ENCODE measurements around the gene ZNF606.

Gene ZNF606

GRCh38 chr19:58002384-58003173 lies at the start of gene ZNF606:
Gene ZNF606, minus strand, starts transcription at chr19:58002820. Its CDS starts 1,501 bp downstream, at chr19:58001319.
- H3K27me3 ChIP-seq (ENCODE audit: control insufficient read depth in 2 of 2, insufficient read depth in 2 of 2, low read length in 2 of 2): no peaks in the 10 kb centered on the region
- peak within 1 kb of the TSS; percentile 88 to 89 for H3K27ac ChIP-seq (ENCODE audit: low read depth in 2 of 2, low read length in 2 of 2)
- H3K9ac ChIP-seq (ENCODE audit: low read depth in 1 of 2, low read length in 2 of 2): peak within 1 kb of the TSS; percentile 88 to 94
- H3K4me1 ChIP-seq (ENCODE audit: control insufficient read depth in 2 of 2, insufficient read depth in 2 of 2, low read length in 2 of 2): peaks cover 6 to 11% of the 10 kb centered on the region in 2 donors
- peak within 1 kb of the TSS; percentile 87 to 91 for H3K4me3 ChIP-seq (ENCODE audit: low read length in 2 of 2)
- H3K9me3 ChIP-seq (ENCODE audit: control insufficient read depth in 2 of 2, low read length in 2 of 2): peaks cover 19 to 24% of the 10 kb centered on the region in 2 donors
- peaks cover 35 to 37% of the 10 kb centered on the region in 2 donors for H3K36me3 ChIP-seq (ENCODE audit: control insufficient read depth in 2 of 2, insufficient read depth in 2 of 2, low read length in 2 of 2)

- Histone ChIP-seq H3K9me3 (ENCODE audit: control insufficient read depth in 2 of 2, low read length in 2 of 2) (peaks cover 0 to 7% of the 10 kb centered on the region in 2 donors), H3K27me3 (ENCODE audit: control insufficient read depth in 2 of 2, insufficient read depth in 2 of 2, low read length in 2 of 2) (no peaks in the 10 kb centered on the region), H3K9ac (ENCODE audit: low read depth in 1 of 2, low read length in 2 of 2) (no peak overlapping the region), H3K36me3 (ENCODE audit: control insufficient read depth in 2 of 2, insufficient read depth in 2 of 2, low read length in 2 of 2) (no peaks in the 10 kb centered on the region), H3K4me3 (ENCODE audit: low read length in 2 of 2) (no peak overlapping the region), H3K27ac (ENCODE audit: low read depth in 2 of 2, low read length in 2 of 2) (no peak overlapping the region), H3K4me1 (ENCODE audit: control insufficient read depth in 2 of 2, insufficient read depth in 2 of 2, low read length in 2 of 2) (no peaks in the 10 kb centered on the region)
Measured at GRCh38 chr19:58052256-58052655, 49.6 kb upstream of the ZNF606 start.

GRCh38 chr19:58047672-58048071 lies 45.1 kb upstream of the ZNF606 start:
- no peaks in the 10 kb centered on the region for H3K36me3 ChIP-seq (ENCODE audit: control insufficient read depth in 2 of 2, insufficient read depth in 2 of 2, low read length in 2 of 2)
- no peak overlapping the region for H3K4me3 ChIP-seq (ENCODE audit: low read length in 2 of 2)
- H3K27me3 ChIP-seq (ENCODE audit: control insufficient read depth in 2 of 2, insufficient read depth in 2 of 2, low read length in 2 of 2): no peaks in the 10 kb centered on the region
- no peak overlapping the region for H3K27ac ChIP-seq (ENCODE audit: low read depth in 2 of 2, low read length in 2 of 2)
- H3K9me3 ChIP-seq (ENCODE audit: control insufficient read depth in 2 of 2, low read length in 2 of 2): peaks cover 2 to 17% of the 10 kb centered on the region in 2 donors
- H3K9ac ChIP-seq (ENCODE audit: low read depth in 1 of 2, low read length in 2 of 2): no peak overlapping the region
- H3K4me1 ChIP-seq (ENCODE audit: control insufficient read depth in 2 of 2, insufficient read depth in 2 of 2, low read length in 2 of 2): no peaks in the 10 kb centered on the region

- H3K4me3 ChIP-seq (ENCODE audit: low read length in 2 of 2): no peak overlapping the region
- H3K27ac ChIP-seq (ENCODE audit: low read depth in 2 of 2, low read length in 2 of 2): no peak overlapping the region
- H3K27me3 ChIP-seq (ENCODE audit: control insufficient read depth in 2 of 2, insufficient read depth in 2 of 2, low read length in 2 of 2): no peaks in the 10 kb centered on the region
- H3K36me3 ChIP-seq (ENCODE audit: control insufficient read depth in 2 of 2, insufficient read depth in 2 of 2, low read length in 2 of 2): no peaks in the 10 kb centered on the region
- no peak overlapping the region for H3K9ac ChIP-seq (ENCODE audit: low read depth in 1 of 2, low read length in 2 of 2)
- H3K9me3 ChIP-seq (ENCODE audit: control insufficient read depth in 2 of 2, low read length in 2 of 2): peaks cover 2 to 14% of the 10 kb centered on the region in 2 donors
- no peaks in the 10 kb centered on the region for H3K4me1 ChIP-seq (ENCODE audit: control insufficient read depth in 2 of 2, insufficient read depth in 2 of 2, low read length in 2 of 2)
Measured at GRCh38 chr19:58046856-58047255, 44.2 kb upstream of the ZNF606 start.

- no peak overlapping the region for H3K9ac ChIP-seq (ENCODE audit: low read depth in 1 of 2, low read length in 2 of 2)
- no peaks in the 10 kb centered on the region for H3K27me3 ChIP-seq (ENCODE audit: control insufficient read depth in 2 of 2, insufficient read depth in 2 of 2, low read length in 2 of 2)
- H3K27ac ChIP-seq (ENCODE audit: low read depth in 2 of 2, low read length in 2 of 2): no peak overlapping the region
- H3K4me1 ChIP-seq (ENCODE audit: control insufficient read depth in 2 of 2, insufficient read depth in 2 of 2, low read length in 2 of 2): no peaks in the 10 kb centered on the region
- no peak overlapping the region for H3K4me3 ChIP-seq (ENCODE audit: low read length in 2 of 2)
- H3K9me3 ChIP-seq (ENCODE audit: control insufficient read depth in 2 of 2, low read length in 2 of 2): peaks cover 2 to 12% of the 10 kb centered on the region in 2 donors
- no peaks in the 10 kb centered on the region for H3K36me3 ChIP-seq (ENCODE audit: control insufficient read depth in 2 of 2, insufficient read depth in 2 of 2, low read length in 2 of 2)
Measured at GRCh38 chr19:58045411-58046050, 42.9 kb upstream of the ZNF606 start.

GRCh38 chr19:58044886-58045285 lies 42.3 kb upstream of the ZNF606 start:
- H3K4me1 ChIP-seq (ENCODE audit: control insufficient read depth in 2 of 2, insufficient read depth in 2 of 2, low read length in 2 of 2): no peaks in the 10 kb centered on the region
- H3K27ac ChIP-seq (ENCODE audit: low read depth in 2 of 2, low read length in 2 of 2): no peak overlapping the region
- peaks cover 2 to 12% of the 10 kb centered on the region in 2 donors for H3K9me3 ChIP-seq (ENCODE audit: control insufficient read depth in 2 of 2, low read length in 2 of 2)
- no peak overlapping the region for H3K9ac ChIP-seq (ENCODE audit: low read depth in 1 of 2, low read length in 2 of 2)
- H3K36me3 ChIP-seq (ENCODE audit: control insufficient read depth in 2 of 2, insufficient read depth in 2 of 2, low read length in 2 of 2): no peaks in the 10 kb centered on the region
- no peaks in the 10 kb centered on the region for H3K27me3 ChIP-seq (ENCODE audit: control insufficient read depth in 2 of 2, insufficient read depth in 2 of 2, low read length in 2 of 2)
- H3K4me3 ChIP-seq (ENCODE audit: low read length in 2 of 2): no peak overlapping the region

GRCh38 chr19:58044391-58044790 lies 41.8 kb upstream of the ZNF606 start:
- Histone ChIP-seq H3K36me3 (ENCODE audit: control insufficient read depth in 2 of 2, insufficient read depth in 2 of 2, low read length in 2 of 2) (no peaks in the 10 kb centered on the region), H3K27ac (ENCODE audit: low read depth in 2 of 2, low read length in 2 of 2) (no peak overlapping the region), H3K4me3 (ENCODE audit: low read length in 2 of 2) (no peak overlapping the region), H3K9ac (ENCODE audit: low read depth in 1 of 2, low read length in 2 of 2) (no peak overlapping the region), H3K4me1 (ENCODE audit: control insufficient read depth in 2 of 2, insufficient read depth in 2 of 2, low read length in 2 of 2) (no peaks in the 10 kb centered on the region), H3K9me3 (ENCODE audit: control insufficient read depth in 2 of 2, low read length in 2 of 2) (peaks cover 2 to 10% of the 10 kb centered on the region in 2 donors), H3K27me3 (ENCODE audit: control insufficient read depth in 2 of 2, insufficient read depth in 2 of 2, low read length in 2 of 2) (no peaks in the 10 kb centered on the region)

- Histone ChIP-seq H3K27ac (ENCODE audit: low read depth in 2 of 2, low read length in 2 of 2) (no peak overlapping the region), H3K36me3 (ENCODE audit: control insufficient read depth in 2 of 2, insufficient read depth in 2 of 2, low read length in 2 of 2) (no peaks in the 10 kb centered on the region), H3K27me3 (ENCODE audit: control insufficient read depth in 2 of 2, insufficient read depth in 2 of 2, low read length in 2 of 2) (no peaks in the 10 kb centered on the region), H3K9me3 (ENCODE audit: control insufficient read depth in 2 of 2, low read length in 2 of 2) (peaks cover 2 to 10% of the 10 kb centered on the region in 2 donors), H3K9ac (ENCODE audit: low read depth in 1 of 2, low read length in 2 of 2) (no peak overlapping the region), H3K4me1 (ENCODE audit: control insufficient read depth in 2 of 2, insufficient read depth in 2 of 2, low read length in 2 of 2) (no peaks in the 10 kb centered on the region), H3K4me3 (ENCODE audit: low read length in 2 of 2) (no peak overlapping the region)
Measured at GRCh38 chr19:58042495-58043340, 40.1 kb upstream of the ZNF606 start.

- Histone ChIP-seq H3K4me1 (ENCODE audit: control insufficient read depth in 2 of 2, insufficient read depth in 2 of 2, low read length in 2 of 2) (no peaks in the 10 kb centered on the region), H3K4me3 (ENCODE audit: low read length in 2 of 2) (no peak overlapping the region), H3K9me3 (ENCODE audit: control insufficient read depth in 2 of 2, low read length in 2 of 2) (peaks cover 2 to 6% of the 10 kb centered on the region in 2 donors)
Measured at GRCh38 chr19:58040751-58041525, 38.3 kb upstream of the ZNF606 start.

More at GRCh38 chr19:58040751-58041525, 38.3 kb upstream of the ZNF606 start:
- Histone ChIP-seq H3K27ac (ENCODE audit: low read depth in 2 of 2, low read length in 2 of 2) (no peak overlapping the region), H3K36me3 (ENCODE audit: control insufficient read depth in 2 of 2, insufficient read depth in 2 of 2, low read length in 2 of 2) (no peaks in the 10 kb centered on the region), H3K9ac (ENCODE audit: low read depth in 1 of 2, low read length in 2 of 2) (no peak overlapping the region), H3K27me3 (ENCODE audit: control insufficient read depth in 2 of 2, insufficient read depth in 2 of 2, low read length in 2 of 2) (no peaks in the 10 kb centered on the region)

Data from mucosa of rectum (tissue), 2 donors.